T1000 (cell line): ENCODE measurements around the gene HIVEP3.

ENCODE experiments used
- DNase-seq: peaks from one replicate; lab custom pipeline; 2025; ENCODE audit warnings: mixed read lengths; lab: John Stamatoyannopoulos, UW

The HIVEP3 gene

DNA sequence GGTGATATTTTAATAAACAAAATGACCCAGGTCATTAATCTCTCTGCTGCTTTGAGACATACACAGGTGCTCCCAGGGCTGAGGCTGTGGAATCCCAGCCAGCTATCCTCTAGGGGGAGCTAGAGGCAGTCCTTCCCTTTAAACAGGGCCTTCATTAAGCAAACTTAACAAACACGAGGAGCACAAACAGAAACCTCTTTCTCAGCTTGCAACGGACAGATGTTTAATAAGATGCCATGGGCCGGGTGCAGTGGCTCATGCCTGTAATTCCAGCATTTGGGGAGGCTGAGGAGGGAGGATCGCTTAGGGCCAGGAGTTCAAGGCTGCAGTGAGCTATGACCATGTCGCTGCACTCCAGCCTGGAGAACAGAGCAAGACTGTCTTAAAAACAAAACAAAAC is 106.7 kb downstream of the HIVEP3 start:
- DNase-seq, result no peak

DNA sequence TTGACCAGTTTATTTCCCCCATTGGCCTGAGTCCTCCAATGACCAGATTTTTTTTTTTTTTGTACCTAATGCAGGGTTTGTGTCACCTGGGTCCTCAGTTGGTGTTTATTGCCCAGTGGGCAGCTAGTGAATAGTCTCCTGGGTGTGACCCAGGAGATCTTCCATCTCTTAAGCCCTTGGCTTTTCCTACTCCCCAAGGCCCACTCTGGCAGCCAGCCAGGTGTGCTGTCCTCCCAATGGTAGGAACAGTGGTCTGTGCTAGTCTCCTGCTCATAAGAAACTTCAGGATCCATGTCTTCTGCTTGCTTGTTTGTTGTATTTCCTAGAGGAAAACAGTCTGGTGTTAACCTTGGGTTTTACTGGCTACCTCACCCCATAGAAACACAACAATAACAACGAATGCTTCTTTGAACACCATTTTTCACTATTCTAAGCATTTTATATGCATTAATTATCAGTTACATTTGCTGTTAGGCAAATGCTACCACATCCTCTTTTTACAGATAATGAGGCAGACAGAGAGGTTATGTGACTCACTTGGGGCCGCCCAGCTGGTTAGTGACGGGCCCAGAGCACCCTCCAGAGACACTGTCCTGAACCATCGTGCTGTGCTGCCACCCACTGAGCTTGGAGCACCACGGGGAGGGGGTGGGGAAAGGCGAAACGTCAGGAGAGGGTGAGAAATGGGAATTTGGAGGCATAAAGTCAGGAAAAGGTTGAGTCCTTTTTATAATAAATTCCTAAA is 107.5 kb downstream of the HIVEP3 start:
- DNase-seq, result no peak

DNA sequence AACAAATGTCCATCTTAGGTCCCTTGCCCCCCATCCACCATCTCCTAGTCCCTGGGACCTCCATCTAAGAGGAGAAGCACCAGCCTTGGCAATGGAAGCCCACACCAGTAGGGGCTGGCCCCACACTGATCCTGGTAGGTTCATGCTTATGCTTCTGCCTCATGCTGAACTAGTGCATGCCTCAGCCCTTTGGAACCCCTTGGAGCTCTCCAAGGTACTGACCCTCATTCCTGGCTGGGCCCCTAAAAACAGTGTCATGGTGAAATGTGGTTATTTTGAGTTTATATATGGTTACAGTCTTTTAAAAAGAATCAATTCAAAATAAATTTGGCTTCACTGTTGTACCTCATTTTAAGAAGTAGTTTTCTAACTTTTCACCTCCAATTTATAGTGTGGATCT is 108.3 kb downstream of the HIVEP3 start:
- DNase-seq, result peak; percentile 45

DNA sequence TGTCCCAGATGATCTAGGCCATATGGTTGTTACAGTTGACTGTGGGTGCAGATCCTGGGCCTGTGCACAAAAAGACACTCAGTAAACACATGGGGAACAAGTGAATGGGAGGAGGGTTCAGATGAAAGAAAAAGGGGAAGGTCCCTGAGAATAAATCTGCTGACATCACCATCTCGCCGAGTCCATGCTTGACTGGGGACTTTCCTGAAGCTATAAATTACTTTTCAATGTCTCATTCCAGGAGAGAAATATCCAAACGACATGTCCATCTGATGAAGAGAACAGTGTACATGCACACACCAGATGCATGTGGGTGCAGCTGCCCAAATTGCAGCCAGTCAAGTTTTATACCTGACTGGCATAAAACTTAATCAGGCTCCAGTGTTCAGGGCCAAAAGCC is 109.0 kb downstream of the HIVEP3 start:
- DNase-seq, result no peak

DNA sequence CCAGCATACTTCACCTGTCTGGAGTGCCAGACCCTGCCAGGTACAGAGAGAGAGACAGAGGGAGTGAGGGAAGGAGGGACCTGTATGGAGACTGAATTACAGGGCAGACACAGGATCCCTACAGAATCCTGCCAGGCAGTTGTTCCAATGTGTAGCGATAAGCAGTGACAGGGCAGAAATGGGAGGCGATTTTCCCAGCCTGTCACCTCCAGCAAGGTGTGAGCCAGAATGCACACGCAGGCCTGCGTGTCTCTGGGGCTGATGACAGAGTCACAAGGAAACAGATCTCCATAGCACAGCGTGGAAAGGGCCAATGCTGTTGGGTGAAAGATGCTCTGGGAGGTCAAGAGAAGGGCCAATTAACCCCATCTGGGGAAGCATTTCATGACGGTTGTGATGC is 111.3 kb downstream of the HIVEP3 start:
- DNase-seq, result no peak

DNA sequence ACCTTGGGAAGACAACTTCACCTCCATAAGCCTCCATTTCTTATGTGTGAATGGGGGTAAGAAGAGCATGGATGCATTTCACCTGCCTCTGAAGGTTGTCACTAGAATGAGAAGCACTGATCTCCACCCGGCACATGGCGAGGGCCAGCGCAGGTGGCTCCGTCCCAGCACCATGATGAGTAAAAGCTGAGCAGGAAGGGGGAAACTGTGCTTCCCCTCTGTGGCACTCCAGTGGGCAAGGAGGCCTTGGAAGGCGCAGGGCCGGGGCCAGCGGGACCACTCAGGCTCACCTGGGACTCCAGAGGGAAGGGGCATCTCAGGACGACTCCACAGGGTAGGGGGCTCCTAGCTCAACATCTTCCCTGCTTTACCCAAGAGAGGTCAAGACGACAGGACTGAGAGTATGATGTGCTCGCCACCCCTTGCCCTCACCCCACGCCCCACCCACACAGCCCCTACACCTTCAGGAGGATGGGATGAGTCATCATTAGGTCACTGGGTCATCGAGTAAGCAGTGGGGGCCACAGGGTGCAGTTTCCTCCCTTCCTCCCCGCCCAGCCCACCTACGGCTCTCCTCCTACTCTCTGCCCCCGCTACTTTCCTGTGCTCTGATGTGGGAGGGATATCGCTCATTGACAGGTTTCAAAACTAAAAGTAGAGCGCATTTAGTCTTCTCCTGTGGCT is 112.1 kb downstream of the HIVEP3 start:
- no peak for DNase-seq

DNA sequence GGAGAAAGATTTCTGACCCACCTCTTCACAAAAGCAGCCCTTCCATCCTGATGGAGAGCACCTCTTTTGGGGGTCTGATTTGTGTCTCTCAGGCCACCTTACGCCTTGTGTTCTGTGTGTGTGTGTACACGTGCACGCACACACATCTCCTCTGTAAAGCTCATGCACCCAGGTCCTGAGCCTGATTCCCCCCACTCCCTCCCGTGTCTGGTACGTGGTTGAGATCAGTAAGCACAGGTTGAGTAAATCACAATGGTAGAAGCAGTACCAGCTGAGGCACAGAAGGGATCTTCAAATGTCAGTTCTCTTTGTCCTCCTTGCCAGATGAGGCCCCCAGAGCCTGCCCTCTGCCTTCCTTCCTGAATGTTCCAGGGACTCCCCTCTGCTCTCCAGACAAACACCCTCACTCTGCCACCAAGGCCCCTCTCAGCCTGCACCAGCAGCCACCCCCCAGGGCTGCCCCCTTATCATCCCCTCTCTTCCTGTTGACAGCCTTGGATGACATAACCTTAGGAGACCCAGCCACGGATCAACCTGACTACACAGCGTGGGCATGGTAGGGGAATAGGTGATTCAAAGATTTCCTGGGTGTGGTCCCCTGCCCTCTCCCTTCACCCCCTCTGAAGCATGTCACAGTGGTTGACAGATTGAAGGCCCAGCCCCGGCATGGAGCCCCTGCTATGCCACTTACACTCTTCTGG is 112.8 kb downstream of the HIVEP3 start:
- DNase-seq, result no peak

DNA sequence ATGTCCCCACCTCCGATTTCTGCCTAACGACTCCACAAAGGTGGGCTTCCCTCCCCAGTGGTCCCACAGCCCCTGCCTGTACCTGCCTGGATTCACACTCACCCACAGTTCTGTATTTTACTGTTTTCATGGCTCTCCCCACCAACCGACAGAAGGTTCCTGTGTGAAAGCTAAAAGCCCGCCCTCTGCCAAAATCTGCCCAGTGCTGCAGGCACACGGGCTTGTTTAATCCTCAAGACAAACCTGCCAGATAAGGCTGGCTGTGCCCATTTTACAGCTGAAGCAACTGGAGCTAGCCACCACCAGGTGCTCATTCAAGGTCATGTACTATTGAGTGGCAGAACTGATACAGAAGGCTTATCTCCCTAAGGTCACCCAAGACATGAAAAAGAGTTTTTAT is 114.5 kb downstream of the HIVEP3 start:
- DNase-seq, result no peak

DNA sequence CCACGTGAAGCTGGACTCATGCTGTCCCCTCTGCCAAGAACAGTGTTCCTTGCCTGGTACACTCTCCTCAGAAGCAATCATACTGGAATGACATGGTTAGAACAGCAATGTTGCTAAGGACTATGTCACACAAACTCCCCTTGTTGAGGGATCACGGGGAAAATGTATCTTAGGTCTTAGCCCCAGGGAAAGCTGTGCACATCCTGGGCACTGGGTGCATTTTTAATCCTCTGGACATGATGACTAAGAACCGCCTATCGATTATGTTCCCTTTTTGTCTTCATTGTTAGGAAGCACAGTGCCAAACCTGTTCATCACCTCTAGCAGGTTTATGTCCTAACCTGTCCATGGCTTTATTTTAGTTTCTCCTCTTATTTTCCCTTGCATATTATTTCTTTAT is 115.1 kb downstream of the HIVEP3 start:
- no peak for DNase-seq

DNA sequence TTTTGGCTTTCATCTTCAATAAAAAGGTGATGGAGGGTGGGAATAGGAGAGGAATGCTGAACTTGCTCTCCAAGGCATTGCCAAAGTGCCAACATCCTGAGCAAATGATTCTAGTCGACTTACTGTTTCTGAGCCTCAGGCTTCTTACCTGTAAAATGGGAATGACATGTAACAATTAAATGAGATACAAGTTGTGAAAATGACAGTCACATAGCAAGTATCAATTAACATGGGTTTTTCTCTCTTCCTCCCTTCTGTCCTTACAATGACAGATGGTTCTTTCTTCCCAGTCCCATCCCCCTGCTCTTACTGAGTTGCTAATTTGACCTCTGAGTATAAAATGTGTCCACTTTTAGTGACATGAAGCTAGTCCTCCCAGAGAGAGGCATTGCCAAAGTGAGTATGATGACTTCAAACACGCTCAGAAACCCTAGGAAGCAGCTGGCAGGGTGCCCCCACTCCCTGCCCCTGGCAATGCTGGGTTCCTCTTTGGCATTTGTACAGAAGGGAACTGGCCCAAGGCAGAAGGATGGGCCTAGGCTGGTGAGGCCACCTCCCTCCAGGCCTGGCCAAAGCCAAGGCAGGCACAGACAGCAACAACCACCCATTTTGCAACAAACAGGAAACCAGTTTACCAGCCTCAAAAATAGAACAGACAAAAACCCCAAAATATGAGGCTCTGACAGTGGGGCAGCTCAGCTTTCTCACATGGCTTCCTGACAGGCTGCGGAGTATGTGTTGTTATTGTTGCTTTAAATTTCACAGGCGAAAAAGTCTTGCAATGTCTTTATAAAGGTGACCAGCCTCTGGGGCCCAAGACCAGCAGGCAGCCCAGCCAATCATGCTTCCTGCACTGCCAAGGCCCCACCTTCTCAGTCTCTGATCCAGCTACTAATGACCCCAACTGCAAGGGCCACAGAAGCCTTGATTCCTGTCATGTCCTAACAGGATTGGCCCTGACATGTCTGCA is 115.9 kb downstream of the HIVEP3 start:
- DNase-seq, result no peak

DNA sequence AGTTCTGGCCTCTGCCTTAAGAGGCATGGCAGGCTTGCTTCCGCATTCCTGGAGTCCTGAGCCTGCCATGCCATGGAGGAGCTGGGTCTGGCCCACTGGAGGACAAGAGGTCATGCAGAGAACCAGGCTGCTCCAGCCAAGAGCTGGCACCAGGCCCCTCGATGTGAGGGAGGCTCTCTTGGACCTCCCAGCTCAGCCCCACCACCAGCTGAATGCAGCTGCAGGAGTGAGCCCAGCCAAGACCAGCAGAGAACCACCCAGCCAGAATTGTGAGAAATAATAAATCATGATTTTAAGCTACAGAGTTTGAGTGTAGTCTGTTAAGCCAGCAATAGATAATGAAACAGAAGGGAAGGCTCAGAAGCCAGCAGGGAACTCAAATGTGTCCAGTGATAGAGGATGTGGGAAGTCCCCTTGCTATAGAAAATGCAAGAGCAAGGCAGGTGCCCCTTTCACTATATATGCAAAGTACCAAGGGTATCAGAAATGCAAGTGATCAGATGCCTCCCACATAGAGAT is 118.4 kb downstream of the HIVEP3 start:
- no peak for DNase-seq

DNA sequence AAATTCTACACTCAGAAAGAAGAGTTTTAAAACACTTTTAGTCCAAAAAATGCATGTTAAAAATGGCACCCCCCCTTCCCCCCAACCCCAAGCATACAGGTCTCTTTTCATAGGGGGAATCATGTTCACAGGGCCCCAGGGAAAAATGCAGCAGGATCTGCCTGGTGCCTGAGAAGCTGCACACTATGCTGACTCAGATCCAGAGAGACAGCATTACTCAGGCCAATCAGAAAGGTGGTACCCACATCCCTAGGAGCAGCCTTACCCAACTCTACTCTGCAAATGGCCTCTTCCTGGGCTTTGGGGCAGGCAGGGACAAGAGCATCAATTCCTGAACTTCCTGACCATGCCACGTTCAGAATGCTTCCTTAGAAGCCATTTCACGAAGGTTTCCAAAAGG is 119.0 kb downstream of the HIVEP3 start:
- DNase-seq, result peak; percentile 12

DNA sequence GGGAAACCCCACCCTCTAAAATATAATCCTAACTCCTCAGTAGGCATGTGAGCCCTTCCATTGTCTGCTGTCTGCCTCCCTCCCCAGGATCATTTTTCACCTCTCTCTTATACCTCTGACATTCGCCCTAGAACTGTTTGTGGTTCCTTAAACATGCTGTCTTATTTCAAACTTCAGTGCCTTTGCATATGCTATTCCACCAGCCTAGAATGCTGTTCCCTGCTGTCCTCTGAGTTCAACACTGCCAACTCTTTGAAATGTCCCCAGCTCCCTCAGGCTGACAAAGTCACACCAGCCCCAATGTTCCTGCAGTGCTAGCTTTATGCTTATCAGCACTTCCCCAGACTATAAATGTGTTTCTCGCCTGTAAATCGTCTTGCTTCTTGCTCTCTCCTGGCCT is 119.5 kb downstream of the HIVEP3 start:
- no peak for DNase-seq

DNA sequence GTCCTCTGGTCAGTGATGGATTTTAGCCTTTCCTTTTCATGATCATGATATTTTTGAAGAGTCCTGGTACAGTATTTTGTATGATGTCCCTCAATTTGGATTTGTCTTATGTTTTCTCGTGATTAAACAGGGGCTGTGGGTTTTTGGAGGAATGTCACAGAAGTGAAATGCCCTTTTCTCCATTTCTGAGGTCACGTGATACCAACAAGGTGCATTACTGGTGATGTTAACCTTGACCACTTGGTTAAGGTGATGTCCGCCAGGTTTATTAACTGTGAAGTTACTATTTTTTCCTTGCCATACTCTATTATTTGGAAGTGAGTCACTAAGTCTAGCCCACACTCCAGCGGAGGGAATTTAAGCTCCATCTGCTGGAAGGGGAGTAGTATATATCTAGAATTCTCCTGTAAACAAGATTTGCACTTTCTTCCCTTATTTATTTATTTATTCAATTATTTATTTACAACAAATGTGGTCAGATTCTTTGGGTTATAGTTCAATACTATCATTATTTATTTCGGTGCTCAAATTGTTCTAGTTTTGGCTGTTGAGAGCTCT is 123.4 kb downstream of the HIVEP3 start:
- DNase-seq, result no peak

DNA sequence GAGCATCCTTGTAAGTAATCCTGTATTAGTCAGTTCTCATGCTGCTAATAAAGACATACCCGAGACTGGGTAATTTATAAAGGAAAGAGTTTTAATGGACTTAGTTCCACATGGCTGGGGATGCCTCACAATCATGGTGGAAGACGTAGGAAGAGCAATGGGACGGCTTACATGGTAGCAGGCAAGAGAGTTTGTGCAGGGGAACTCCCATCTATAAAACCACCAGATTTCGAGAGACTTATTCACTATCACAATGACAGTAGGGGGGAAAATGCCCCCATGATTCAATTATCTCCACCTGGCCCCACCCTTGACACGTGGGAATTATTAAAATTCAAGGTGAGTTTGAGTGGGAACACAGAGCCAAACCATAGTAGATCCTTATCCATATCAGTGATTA is 124.7 kb downstream of the HIVEP3 start:
- no peak for DNase-seq

DNA sequence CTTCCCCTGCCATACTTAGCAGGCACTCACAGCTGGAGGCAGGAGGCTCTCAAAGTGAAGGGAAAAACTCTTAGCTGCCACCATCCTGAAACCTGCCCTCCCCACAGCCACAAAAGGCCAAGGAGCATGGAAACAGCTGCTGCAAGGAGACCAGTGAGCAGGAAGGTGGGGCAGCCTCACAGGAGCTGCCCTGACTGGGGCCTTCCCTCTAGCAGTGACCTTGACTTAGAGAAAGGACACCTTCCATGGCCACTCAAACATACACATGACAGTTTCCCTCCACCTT is 126.3 kb downstream of the HIVEP3 start:
- no peak for DNase-seq

DNA sequence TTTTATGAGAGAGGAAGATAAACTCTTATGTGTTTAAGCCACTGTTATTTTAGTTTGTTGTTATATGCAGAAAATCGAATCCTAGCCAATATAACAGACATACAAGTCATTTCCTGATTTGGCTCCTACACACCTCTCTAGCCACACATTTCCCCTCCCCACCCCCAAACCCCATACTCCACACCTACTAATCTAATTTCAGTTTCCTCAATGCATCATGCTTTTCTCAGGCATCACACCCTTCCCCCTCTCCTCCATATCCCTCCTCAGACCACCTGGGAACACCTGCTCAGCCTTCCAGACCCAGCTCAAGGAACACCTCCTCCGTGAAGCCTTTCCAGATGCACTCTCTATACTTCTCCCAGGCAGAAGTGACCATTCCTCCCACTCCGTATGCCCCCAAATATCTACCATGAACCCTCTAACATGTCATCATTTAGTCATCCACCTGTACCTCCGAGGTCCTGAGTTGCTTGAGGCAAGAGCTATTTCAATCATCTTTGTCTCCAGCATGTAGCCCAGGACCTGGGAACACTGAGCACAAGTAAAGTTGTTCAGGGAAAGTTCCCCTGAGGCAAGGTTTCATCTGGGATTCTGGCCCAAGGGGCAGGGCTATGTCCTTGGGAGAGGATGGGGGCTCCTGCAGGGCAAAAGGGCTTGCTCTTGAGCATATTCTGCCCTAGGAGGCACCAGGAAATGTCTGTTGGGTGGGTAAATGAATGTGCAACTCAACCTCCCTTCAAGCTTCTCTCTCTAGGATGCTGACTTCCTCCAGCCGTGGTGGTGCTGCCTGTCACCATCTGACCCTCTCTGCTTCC is 126.8 kb downstream of the HIVEP3 start:
- DNase-seq, result no peak

DNA sequence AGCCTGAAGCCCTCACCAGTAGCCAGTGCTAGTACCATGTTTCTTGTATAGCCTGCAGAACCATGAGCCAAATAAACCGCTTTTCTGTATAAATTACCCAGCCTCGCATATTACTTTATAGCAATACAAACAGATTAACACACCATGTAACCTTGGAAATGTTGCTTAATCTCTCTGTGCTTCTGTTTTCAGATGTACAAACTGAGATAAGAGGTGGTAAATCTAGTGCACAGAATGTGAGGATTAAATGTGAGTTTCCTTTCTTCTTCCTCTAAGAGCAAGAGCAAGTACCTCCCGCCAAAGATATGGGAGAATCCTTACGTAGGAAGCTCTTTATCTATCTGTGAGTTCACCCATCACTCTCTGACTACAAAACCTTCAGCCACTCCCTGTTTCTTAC is 128.4 kb downstream of the HIVEP3 start:
- no peak for DNase-seq

DNA sequence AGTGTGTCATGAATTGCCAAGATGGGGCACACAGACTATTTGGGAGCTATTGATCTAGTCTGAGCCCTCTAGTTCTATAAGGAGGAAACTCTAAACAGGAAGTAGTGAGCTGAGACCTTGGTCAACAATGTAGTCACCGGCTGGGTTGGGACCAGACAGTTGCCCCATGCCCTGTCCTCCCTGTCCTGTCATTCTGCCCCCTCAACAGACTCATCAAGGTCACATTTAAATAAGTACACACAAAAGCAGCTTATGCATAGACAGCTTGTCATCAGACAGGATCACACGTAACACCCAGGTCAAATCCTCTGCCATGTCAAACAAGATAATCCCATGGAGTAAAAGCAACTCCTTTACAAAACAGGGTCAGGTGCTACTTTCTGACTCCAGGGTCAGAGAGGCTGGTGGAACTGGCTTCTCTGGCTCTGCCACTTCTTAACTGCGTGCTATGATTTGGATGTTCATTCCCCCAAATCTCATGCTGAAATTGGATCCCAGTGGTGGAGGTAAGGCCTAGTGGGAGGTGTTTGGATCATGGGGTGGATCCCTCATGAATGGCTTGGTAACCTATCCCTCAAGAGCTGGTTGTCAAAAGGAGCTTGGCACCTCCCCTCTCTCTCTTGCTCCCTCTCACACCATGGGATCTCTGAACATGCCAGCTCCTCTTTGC is 128.9 kb downstream of the HIVEP3 start:
- no peak for DNase-seq

DNA sequence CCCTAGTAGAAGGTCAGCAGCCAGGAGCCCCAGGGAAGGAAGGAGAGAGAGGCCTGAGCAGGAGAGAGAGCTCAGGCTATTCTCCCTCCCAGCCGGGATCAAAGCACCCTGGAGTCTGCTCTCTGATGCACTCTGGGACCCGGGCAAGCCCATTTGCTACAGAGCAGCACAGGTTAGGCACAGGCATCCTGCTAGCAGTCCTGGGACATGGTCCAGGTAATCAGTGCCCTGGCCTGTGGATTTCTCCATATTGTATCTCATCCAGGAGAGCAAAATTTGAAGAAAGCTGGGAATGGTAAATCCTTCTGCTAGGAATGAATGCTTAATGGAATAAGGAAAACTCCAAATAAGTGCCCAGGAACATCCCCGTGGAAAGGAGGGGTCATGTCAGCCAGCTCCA is 130.3 kb downstream of the HIVEP3 start:
- DNase-seq, result no peak
